B cell (primary cell): ENCODE data around the gene SLC25A31. TPM values are rescaled to one million over a fixed set of nuclear protein-coding genes. Genes with fewer than 3 reads are reported as not detected.

Experiments
- ATAC-seq: fragments of 200-7000 bp; cut with Tn5 transposase; one replicate; pipeline ENCODE4 v1.10.0; 2021; ENCODE audit warnings: low read depth, mild to moderate bottlenecking, moderate number of reproducible peaks, moderate library complexity
- CTCF ChIA-PET: fragments of 350-600 bp; sonication (Branson Sonifier 250); formaldehyde crosslinking; loops from one replicate; lab custom pipeline; 2021; ENCODE audit warnings: antibody characterized with exemption, inconsistent platforms; lab: Charles Lee
- POLR2A ChIA-PET: fragments of 350-600 bp; sonication (Branson Sonifier 250); formaldehyde crosslinking; loops from one replicate; lab custom pipeline; 2021; ENCODE audit warnings: antibody characterized with exemption; lab: Charles Lee
- DNase-seq: peaks from one replicate; pipeline ENCODE4 v3.0.0; 2013
- H2AFZ ChIP-seq: 2 replicates; pipeline ENCODE4 v1.6.1; 2012; ENCODE audit warnings: mild to moderate bottlenecking, low read depth, low read length; ENCODE audit not compliant: insufficient read depth, poor library complexity, severe bottlenecking
- H3K27ac ChIP-seq, 2 donors: 1 replicate in 1 of 2; 2 replicates in 1 of 2; pipeline ENCODE4 v1.5.1; 2012 to 2013; ENCODE audit warnings: low read length in 2 of 2, mild to moderate bottlenecking in 2 of 2, moderate library complexity in 1 of 2
- H3K27me3 ChIP-seq, 4 experiments: fragments of 200-600 bp in 1 of 4; sonication (generic) in 1 of 4; replicated peaks in 1 of 4; 1 replicate in 2 of 4; 2 replicates in 2 of 4; pipeline versions ENCODE4 v1.6.1 to v1.7.0; 2013 to 2016; ENCODE audit warnings: low read length in 3 of 4, mild to moderate bottlenecking in 2 of 4, mixed read lengths in 1 of 4, moderate library complexity in 1 of 4; ENCODE audit not compliant: insufficient read depth in 4 of 4, control insufficient read depth in 3 of 4; ENCODE audit errors: control extremely low read depth in 1 of 4
- H3K36me3 ChIP-seq, 2 experiments: replicated peaks in 1 of 2; 1 replicate in 1 of 2; 2 replicates in 1 of 2; pipeline versions ENCODE4 v1.6.1 to v1.7.1; 2013; ENCODE audit warnings: low read length in 1 of 2; ENCODE audit not compliant: insufficient read depth in 2 of 2, control insufficient read depth in 1 of 2; ENCODE audit errors: control extremely low read depth in 1 of 2, extremely low read depth in 1 of 2
- H3K4me1 ChIP-seq, 2 donors: fragments of 200-600 bp in 1 of 2; sonication (generic) in 1 of 2; 1 replicate in 1 of 2; 2 replicates in 1 of 2; pipeline versions ENCODE4 v1.5.1 to v1.6.1; 2013 to 2017; ENCODE audit warnings: low read length in 2 of 2; ENCODE audit not compliant: control insufficient read depth in 2 of 2, insufficient read depth in 2 of 2
- H3K4me2 ChIP-seq: replicated peaks from 2 replicates; pipeline ENCODE3; 2012; ENCODE audit warnings: mild to moderate bottlenecking, low read depth, low read length; ENCODE audit not compliant: poor library complexity, severe bottlenecking
- H3K4me3 ChIP-seq, 5 experiments: fragments of 200-600 bp in 1 of 5; sonication (generic) in 1 of 5; 1 replicate in 3 of 5; 2 replicates in 2 of 5; pipeline versions ENCODE4 v1.5.1 to v1.7.0; 2011 to 2016; ENCODE audit warnings: low read length in 4 of 5, mild to moderate bottlenecking in 4 of 5, low read depth in 2 of 5, control low read depth in 1 of 5, moderate library complexity in 1 of 5; ENCODE audit not compliant: insufficient read depth in 1 of 5; ENCODE audit errors: control extremely low read depth in 1 of 5, extremely low read depth in 1 of 5
- H3K79me2 ChIP-seq: fragments of 200-600 bp; sonication (generic); one replicate; pipeline ENCODE4 v1.6.0; 2016; ENCODE audit warnings: low read length; ENCODE audit not compliant: control insufficient read depth, insufficient read depth
- H3K9ac ChIP-seq: fragments of 200-600 bp; sonication (generic); 2 replicates; pipeline ENCODE4 v1.6.1; 2017; ENCODE audit warnings: mild to moderate bottlenecking, low read length, moderate library complexity
- H3K9me3 ChIP-seq, 3 donors: one replicate each; pipeline versions ENCODE4 v1.6.1 to v1.7.1; 2013; ENCODE audit warnings: low read length in 2 of 3; ENCODE audit not compliant: control insufficient read depth in 2 of 3, insufficient read depth in 1 of 3; ENCODE audit errors: control extremely low read depth in 1 of 3
- H4K20me1 ChIP-seq: 2 replicates; pipeline ENCODE4 v1.6.0; 2012; ENCODE audit warnings: mild to moderate bottlenecking, low read length; ENCODE audit not compliant: insufficient read depth, control insufficient read depth, poor library complexity, severe bottlenecking
- H3K27ac Mint-ChIP-seq: one replicate; pipeline ENCODE4 v1.8.0; 2021; ENCODE audit warnings: mixed read lengths
- H3K27me3 Mint-ChIP-seq: one replicate; pipeline ENCODE4 v1.8.0; 2021; ENCODE audit warnings: mixed read lengths
- H3K4me1 Mint-ChIP-seq: one replicate; pipeline ENCODE4 v1.8.0; 2021; ENCODE audit warnings: mixed read lengths
- H3K4me3 Mint-ChIP-seq: one replicate; pipeline ENCODE4 v1.8.0; 2021; ENCODE audit warnings: mixed read lengths
- H3K9me3 Mint-ChIP-seq: one replicate; pipeline ENCODE4 v1.8.0; 2022; ENCODE audit warnings: mixed read lengths; ENCODE audit not compliant: insufficient read depth
- CTCF ChIP-seq: fragments of 200-600 bp; IDR thresholded peaks from one replicate; pipeline ENCODE4 v1.8.0; 2022; ENCODE audit warnings: antibody characterized with exemption, mild to moderate bottlenecking
- EZH2 ChIP-seq: IDR thresholded peaks from 2 replicates; pipeline ENCODE4 v1.6.1; 2012; ENCODE audit warnings: borderline replicate concordance, low read depth, mild to moderate bottlenecking, moderate library complexity, low read length; ENCODE audit not compliant: insufficient read depth, poor library complexity, severe bottlenecking
- WGBS: methylation state at CpG from one replicate; pipeline ENCODE4 v1.1.5; 2013; ENCODE audit warnings: missing lambda C conversion rate; ENCODE audit not compliant: insufficient coverage; 5-methylcytosine and 5-hydroxymethylcytosine counted together
- intact Hi-C: fragments of 100-400 bp; cut with micrococcal nuclease; formaldehyde crosslinking; loops from one replicate; pipeline ENCODE4 v1.10.0; 2022
- polyA plus RNA-seq: library from polyadenylated mRNA; depleted of rRNA; stranded (reverse); fragments of >200 nt; gene quantifications from 2 replicates; pipeline ENCODE4 v1.2.3, GENCODE V29; 2012
- total RNA-seq, 2 donors: library from RNA; stranded (reverse); fragments of 120-200 nt in 1 of 2; gene quantifications; 1 replicate in 1 of 2; 2 replicates in 1 of 2; pipeline versions ENCODE4 v1.2.3 to v1.2.4, GENCODE V29; 2013 to 2022

The SLC25A31 gene
- total and polyA plus RNA-seq, 2 donors (not counting 1 experiment from before 2014, with no cell fraction given): not detected

GRCh38 chr4:127776620-127777019 is 46.4 kb downstream of the SLC25A31 start:
- no peak overlapping the region for H2AFZ ChIP-seq
- Mint-ChIP-seq H3K27ac (no peak overlapping the region), H3K9me3 (no peaks in the 10 kb centered on the region), H3K4me3 (no peak overlapping the region), H3K27me3 (peaks cover 64% of the 10 kb centered on the region), H3K4me1 (peaks cover 7% of the 10 kb centered on the region)
- peaks cover 2 to 47% (median 22%) of the 10 kb centered on the region in 4 experiments for H3K27me3 ChIP-seq
- 100% methylated on average over 1 of the region's 2 CpGs for WGBS
- no peaks in the 10 kb centered on the region for H4K20me1 ChIP-seq
- TF ChIP-seq EZH2: no peak
- TF ChIP-seq CTCF: no peak
- H3K9ac ChIP-seq: no peak overlapping the region
- peaks cover 7% of the 10 kb centered on the region in 2 donors for H3K4me1 ChIP-seq
- no peak overlapping the region for H3K4me2 ChIP-seq
- ChIA-PET CTCF (no interaction called here), POLR2A (no interaction called here)
- peaks cover 0 to 3% (median 0%) of the 10 kb centered on the region in 3 donors for H3K9me3 ChIP-seq
- intact Hi-C loops: no loop called here
- no peak overlapping the region for H3K4me3 ChIP-seq
- no peak overlapping the region for H3K27ac ChIP-seq
- no peaks in the 10 kb centered on the region for H3K36me3 ChIP-seq
- ATAC-seq (no peak), DNase-seq (no peak)
- H3K79me2 ChIP-seq: no peaks in the 10 kb centered on the region

DNA sequence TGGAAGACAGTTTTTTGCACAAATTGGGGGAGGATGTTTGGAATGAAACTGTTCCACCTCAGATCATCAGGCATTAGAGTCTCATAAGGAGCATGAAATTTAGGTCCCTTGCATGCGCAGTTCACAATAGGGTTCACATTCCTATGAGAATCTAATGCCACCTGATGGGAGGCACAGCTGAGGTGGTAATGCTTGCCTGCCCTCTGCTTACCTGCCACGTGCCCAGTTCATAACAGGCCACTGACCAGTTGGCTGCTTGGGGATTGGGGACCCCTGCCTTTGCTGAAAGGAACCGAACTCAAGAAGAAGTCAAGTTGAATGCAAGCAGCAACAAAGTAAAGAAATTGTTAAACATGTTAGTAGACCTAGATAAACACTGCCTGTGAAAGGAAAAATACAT is 47.3 kb downstream of the SLC25A31 start:
- H3K4me3 Mint-ChIP-seq: no peak overlapping the region
- Histone ChIP-seq H3K79me2 (no peaks in the 10 kb centered on the region), H4K20me1 (no peaks in the 10 kb centered on the region), H3K4me3 (no peak overlapping the region), H3K27ac (no peak overlapping the region), H3K9me3 (peaks cover 0 to 6% (median 0%) of the 10 kb centered on the region in 3 donors), H3K4me1 (peaks cover 13 to 15% of the 10 kb centered on the region in 2 donors), H3K27me3 (peaks cover 2 to 47% (median 30%) of the 10 kb centered on the region in 4 experiments), H3K36me3 (no peaks in the 10 kb centered on the region), H3K4me2 (no peak overlapping the region), H3K9ac (no peak overlapping the region), H2AFZ (no peak overlapping the region)
- no peak for DNase-seq
- no peak overlapping the region for H3K27ac Mint-ChIP-seq
- intact Hi-C loops: no loop called here
- POLR2A ChIA-PET: no interaction called here
- H3K27me3 Mint-ChIP-seq: peaks cover 64% of the 10 kb centered on the region
- CTCF ChIA-PET: no interaction called here
- peaks cover 10% of the 10 kb centered on the region for H3K4me1 Mint-ChIP-seq
- no peak for ATAC-seq
- TF ChIP-seq EZH2 (no peak), CTCF (no peak)
- H3K9me3 Mint-ChIP-seq: no peaks in the 10 kb centered on the region
- WGBS: 88% methylated on average over 1 of the region's 3 CpGs
